Vagina (tissue), 2 donors: Measurements from ENCODE around the gene EGF. TPM values are rescaled to one million over a fixed set of nuclear protein-coding genes. Genes with fewer than 3 reads are reported as not detected.
"Not testable (repeated sequence)": the region's sequence is repeated elsewhere in the genome, so short reads cannot be mapped to it uniquely, and the experiment has no call there.

Source experiments
- DNase-seq, 2 donors: peaks; one replicate each; pipeline ENCODE4 v3.0.0-alpha.2; 2017; ENCODE audit errors: extremely low spot score in 2 of 2
- H3K27ac ChIP-seq: fragments of 200-600 bp; sonication (generic); one replicate; pipeline ENCODE4 v1.5.1; 2019
- H3K27me3 ChIP-seq: fragments of 200-600 bp; sonication (generic); one replicate; pipeline ENCODE4 v1.5.1; 2019
- H3K36me3 ChIP-seq, 2 donors: fragments of 200-600 bp; sonication (generic); one replicate each; pipeline ENCODE4 v1.5.1; 2017 to 2019
- H3K4me1 ChIP-seq: fragments of 200-600 bp; sonication (generic); one replicate; pipeline ENCODE4 v1.5.1; 2019
- H3K4me3 ChIP-seq, 2 donors: fragments of 200-600 bp; sonication (generic); 1 replicate in 1 of 2; 2 replicates in 1 of 2; pipeline ENCODE4 v1.5.1; 2016 to 2019
- H3K9me3 ChIP-seq: fragments of 200-600 bp; sonication (generic); one replicate; pipeline ENCODE4 v1.5.1; 2019
- CTCF ChIP-seq, 3 experiments: fragments of 450-650 bp in 2 of 3; fragments of 200-600 bp in 1 of 3; sonication (generic) in 1 of 3; IDR thresholded peaks; one replicate each; pipeline ENCODE4 v1.5.1; 2017 to 2019; ENCODE audit warnings: antibody characterized with exemption in 3 of 3, mild to moderate bottlenecking in 2 of 3, moderate library complexity in 2 of 3
- POLR2A ChIP-seq, 2 donors: fragments of 450-650 bp; IDR thresholded peaks; one replicate each; pipeline ENCODE4 v1.6.1; 2017; ENCODE audit warnings: antibody characterized with exemption in 2 of 2, mild to moderate bottlenecking in 2 of 2, moderate library complexity in 2 of 2
- POLR2AphosphoS5 ChIP-seq, 2 donors: sonication (generic); formaldehyde crosslinking; IDR thresholded peaks; one replicate each; pipeline ENCODE4 v1.9.0; 2017; ENCODE audit warnings: antibody characterized with exemption in 2 of 2, mild to moderate bottlenecking in 2 of 2, low read depth in 1 of 2; ENCODE audit not compliant: insufficient read depth in 1 of 2
- intact Hi-C: fragments of 100-400 bp; cut with DNase I; formaldehyde crosslinking; loops from one replicate; pipeline ENCODE4 v1.15.1; 2023
- total RNA-seq: library from RNA; depleted of rRNA; stranded (reverse); fragments of >200 nt; gene quantifications from one replicate; pipeline ENCODE4 v1.2.3, GENCODE V29; 2016

EGF gene
- total RNA-seq, 1 donor from 2014 or later, result 0.74 TPM

DNA sequence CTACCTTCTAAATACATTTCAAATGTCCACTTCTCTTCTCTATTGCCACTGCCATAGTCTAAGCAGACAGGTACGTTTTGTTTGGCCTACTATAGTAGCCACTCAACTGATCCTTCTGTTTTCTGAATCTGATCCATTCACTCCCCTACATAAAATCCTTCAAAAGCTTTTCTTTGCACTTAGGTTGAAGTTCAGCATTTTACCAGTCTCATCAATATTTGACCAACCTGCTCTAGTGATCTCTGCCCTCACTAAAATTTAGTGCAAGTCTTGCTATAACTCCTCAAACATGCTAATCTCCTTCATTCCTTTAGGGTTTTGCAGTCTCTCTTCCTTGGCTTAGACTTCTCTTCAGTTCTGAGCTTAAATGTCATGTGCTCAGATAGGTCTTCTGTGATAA, 33.4 kb downstream of the EGF start:
- no peak for TF ChIP-seq POLR2AphosphoS5 (IDR thresholded peaks at IDR 0.05; ENCODE audit: insufficient read depth in 1 of 2, low read depth in 1 of 2)
- no peak for TF ChIP-seq CTCF (IDR thresholded peaks at IDR 0.05)
- TF ChIP-seq POLR2A (IDR thresholded peaks at IDR 0.05), result no peak
- Histone ChIP-seq H3K27me3 (no peaks in the 10 kb centered on the region), H3K9me3 (no peaks in the 10 kb centered on the region), H3K36me3 (no peaks in the 10 kb centered on the region), H3K27ac (no peak overlapping the region), H3K4me1 (no peaks in the 10 kb centered on the region), H3K4me3 (no peak overlapping the region)
- intact Hi-C loops, result no loop called here
- no peak for DNase-seq

GRCh38 chr4:109947457-109947856, 34.8 kb downstream of the EGF start:
- intact Hi-C loops, result no loop called here
- no peaks in the 10 kb centered on the region for H3K27me3 ChIP-seq
- no peaks in the 10 kb centered on the region for H3K9me3 ChIP-seq
- H3K36me3 ChIP-seq, result no peaks in the 10 kb centered on the region
- H3K27ac ChIP-seq, result no peak overlapping the region
- DNase-seq, result no peak
- no peaks in the 10 kb centered on the region for H3K4me1 ChIP-seq
- TF ChIP-seq POLR2A (IDR thresholded peaks at IDR 0.05), result no peak
- TF ChIP-seq CTCF (IDR thresholded peaks at IDR 0.05), result no peak
- TF ChIP-seq POLR2AphosphoS5 (IDR thresholded peaks at IDR 0.05; ENCODE audit: insufficient read depth in 1 of 2, low read depth in 1 of 2), result no peak
- H3K4me3 ChIP-seq, result no peak overlapping the region

- Histone ChIP-seq H3K36me3 (no peaks in the 10 kb centered on the region), H3K4me1 (no peaks in the 10 kb centered on the region), H3K9me3 (no peaks in the 10 kb centered on the region), H3K27me3 (no peaks in the 10 kb centered on the region), H3K27ac (no peak overlapping the region), H3K4me3 (no peak overlapping the region)
- no peak for DNase-seq
- intact Hi-C loops, result no loop called here
- no peak for TF ChIP-seq POLR2AphosphoS5 (IDR thresholded peaks at IDR 0.05; ENCODE audit: insufficient read depth in 1 of 2, low read depth in 1 of 2)
- no peak for TF ChIP-seq CTCF (IDR thresholded peaks at IDR 0.05)
- no peak for TF ChIP-seq POLR2A (IDR thresholded peaks at IDR 0.05)
These were observed 35.2 kb downstream of the EGF start for GRCh38 chr4:109947918-109948317.

DNA sequence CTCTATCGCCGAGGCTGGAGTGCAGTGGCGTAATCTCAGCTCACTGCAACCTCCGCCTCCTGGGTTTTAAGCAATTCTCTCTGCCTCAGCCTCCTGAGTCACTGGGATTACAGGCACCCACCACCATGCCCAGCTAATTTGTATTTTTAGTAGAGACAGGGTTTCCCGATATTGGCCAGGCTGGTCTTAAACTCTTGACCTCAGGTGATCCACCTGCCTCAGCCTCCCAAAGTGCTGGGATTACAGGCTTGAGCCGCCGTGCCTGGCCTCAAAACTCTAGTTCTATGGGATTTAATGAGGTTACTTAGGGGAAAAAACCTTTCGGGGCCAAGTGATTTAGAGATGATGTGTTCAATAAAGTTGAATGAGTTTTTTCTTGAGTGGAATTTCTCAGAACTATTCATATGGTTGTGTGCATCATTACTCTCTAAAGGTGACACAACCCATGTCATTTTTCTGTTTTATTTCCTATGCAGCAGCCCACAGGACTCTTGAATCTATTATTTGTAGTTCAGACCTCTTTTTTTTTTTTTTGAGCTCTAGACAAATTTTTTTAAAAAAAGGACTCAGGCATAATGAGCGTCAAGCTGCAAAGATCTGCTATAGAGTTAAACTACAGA, 36.5 kb downstream of the EGF start:
- H3K36me3 ChIP-seq, H3K9me3 ChIP-seq, intact Hi-C loops, H3K27me3 ChIP-seq, H3K27ac ChIP-seq, H3K4me3 ChIP-seq, DNase-seq, H3K4me1 ChIP-seq: not testable (repeated sequence)

GRCh38 chr4:109952612-109953011, 39.9 kb downstream of the EGF start:
- Histone ChIP-seq H3K27ac (no peak overlapping the region), H3K27me3 (no peaks in the 10 kb centered on the region), H3K4me1 (no peaks in the 10 kb centered on the region), H3K9me3 (no peaks in the 10 kb centered on the region), H3K4me3 (no peak overlapping the region), H3K36me3 (no peaks in the 10 kb centered on the region)
- TF ChIP-seq POLR2A (IDR thresholded peaks at IDR 0.05) (no peak), POLR2AphosphoS5 (IDR thresholded peaks at IDR 0.05; ENCODE audit: insufficient read depth in 1 of 2, low read depth in 1 of 2) (no peak), CTCF (IDR thresholded peaks at IDR 0.05) (no peak)
- DNase-seq, result no peak
- intact Hi-C loops, result no loop called here
